Panc1 (cell line): ENCODE measurements around the gene GUCD1. TPM values are rescaled to one million over a fixed set of nuclear protein-coding genes. Genes with fewer than 3 reads are reported as not detected.
"Not testable (repeated sequence)": the region's sequence is repeated elsewhere in the genome, so short reads cannot be mapped to it uniquely, and the experiment has no call there.

ENCODE experiments used
- ATAC-seq: fragments of 200-7000 bp; cut with Tn5 transposase; 2 replicates; pipeline ENCODE4 v1.9.1; 2020; ENCODE audit warnings: mild to moderate bottlenecking, moderate library complexity
- BruUV-seq: library from RNA; stranded (reverse); fragments of 400-500 nt; replicated peaks from 2 replicates; lab custom pipeline; 2021; lab: Mats Ljungman, UMichigan
- CTCF ChIA-PET: fragments of 300-600 bp; sonication (Branson Sonifier 250); formaldehyde crosslinking; loops from one replicate; lab custom pipeline; 2022; ENCODE audit warnings: antibody characterized with exemption; lab: Charles Lee
- POLR2A ChIA-PET: fragments of 300-600 bp; sonication (Branson Sonifier 250); formaldehyde crosslinking; loops from one replicate; lab custom pipeline; 2022; ENCODE audit warnings: antibody characterized with exemption; lab: Charles Lee
- DNase-seq: peaks from one replicate; pipeline ENCODE4 v3.0.0-alpha.2; 2010; ENCODE audit warnings: low read depth, low spot score
- H3K27ac ChIP-seq: 2 replicates; pipeline ENCODE4 v1.5.1; 2011; ENCODE audit warnings: mild to moderate bottlenecking, low read length, inconsistent platforms
- H3K27me3 ChIP-seq: fragments of 200-500 bp; sonication (Bioruptor generic); 2 replicates; pipeline ENCODE4 v1.6.0; 2014; ENCODE audit warnings: low read length, inconsistent platforms; ENCODE audit not compliant: control insufficient read depth, insufficient read depth
- H3K36me3 ChIP-seq: fragments of 200-500 bp; sonication (Bioruptor generic); 2 replicates; pipeline ENCODE4 v1.5.1; 2014; ENCODE audit warnings: inconsistent platforms, mild to moderate bottlenecking, low read length, moderate library complexity; ENCODE audit not compliant: control insufficient read depth, insufficient read depth
- H3K4me1 ChIP-seq: 2 replicates; pipeline ENCODE4 v1.5.1; 2011; ENCODE audit warnings: inconsistent platforms, mild to moderate bottlenecking, low read length, moderate library complexity; ENCODE audit not compliant: control insufficient read depth, insufficient read depth
- H3K4me3 ChIP-seq, 2 experiments: 2 replicates each; pipeline ENCODE4 v1.5.1; 2011 to 2012; ENCODE audit warnings: low read depth in 2 of 2, low read length in 2 of 2, mild to moderate bottlenecking in 2 of 2, inconsistent platforms in 1 of 2, moderate library complexity in 1 of 2
- H3K9me3 ChIP-seq: fragments of 200-500 bp; sonication (Bioruptor generic); 2 replicates; pipeline ENCODE4 v1.5.1; 2014; ENCODE audit warnings: low read depth, mild to moderate bottlenecking, inconsistent platforms, low read length, moderate library complexity; ENCODE audit not compliant: control insufficient read depth, insufficient read depth
- POLR2AphosphoS5 ChIP-seq: IDR thresholded peaks from 2 replicates; pipeline ENCODE4 v1.6.1; 2012; ENCODE audit warnings: mild to moderate bottlenecking, low read depth, low read length, moderate library complexity
- SIN3A ChIP-seq: IDR thresholded peaks from 2 replicates; pipeline ENCODE4 v1.6.1; 2012; ENCODE audit warnings: low read depth, mild to moderate bottlenecking, low read length, moderate library complexity, borderline replicate concordance; ENCODE audit not compliant: insufficient read depth
- TCF7L2 ChIP-seq: IDR thresholded peaks from 2 replicates; pipeline ENCODE4 v1.6.1; 2011; ENCODE audit warnings: mild to moderate bottlenecking, low read depth, low read length, inconsistent platforms
- in situ Hi-C: cut with HindIII; loops from 2 replicates; pipeline ENCODE4 v1.10.0; 2016; ENCODE audit warnings: low sequenced_read_pairs, low pct_unique_long_range_greater_than_20kb
- intact Hi-C: fragments of 100-400 bp; cut with micrococcal nuclease; formaldehyde crosslinking; loops from one replicate; pipeline ENCODE4 v1.10.0; 2022; ENCODE audit not compliant: unreplicated experiment
- total RNA-seq: library from RNA; stranded (reverse); gene quantifications from one replicate; pipeline ENCODE4 v1.2.1, GENCODE V29; 2021; ENCODE audit not compliant: unreplicated experiment
- TF ChIP-seq, protein P1 (sequence below): fragments of 450-650 bp; IDR thresholded peaks from 2 replicates; pipeline ENCODE4 v1.5.1; 2017; ENCODE audit warnings: mild to moderate bottlenecking
- TF ChIP-seq, protein P2 (sequence below), 2 experiments: IDR thresholded peaks; 2 replicates each; pipeline ENCODE4 v1.6.1; 2011 to 2012; ENCODE audit warnings: low read depth in 2 of 2, control low read depth in 1 of 2, low read length in 1 of 2, mild to moderate bottlenecking in 1 of 2, moderate library complexity in 1 of 2; ENCODE audit not compliant: insufficient read depth in 1 of 2

GUCD1 gene
- total RNA-seq, 1 experiment from 2014 or later, result 97.7 TPM

DNA sequence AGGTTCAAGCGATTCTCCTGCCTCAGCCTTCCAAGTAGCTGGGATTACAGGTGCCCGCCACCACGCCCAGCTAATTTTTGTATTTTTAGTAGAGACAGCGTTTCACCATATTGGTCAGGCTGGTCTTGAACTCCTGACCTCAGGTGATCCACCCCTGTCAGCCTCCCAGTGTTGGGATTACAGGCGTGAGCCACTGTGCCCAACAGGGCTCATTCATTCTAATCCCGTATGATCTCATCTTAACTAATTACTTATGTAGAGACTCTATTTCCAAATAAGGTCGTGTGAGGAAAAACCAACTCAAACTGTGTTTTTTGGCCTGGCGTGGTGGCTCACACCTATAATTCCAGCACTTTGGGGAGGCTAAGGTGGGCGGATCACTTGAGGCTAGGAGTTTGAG is 42.1 kb upstream of the GUCD1 start:
- H3K9me3 ChIP-seq, BruUV-seq, ATAC-seq, H3K4me1 ChIP-seq, intact Hi-C loops, DNase-seq, H3K36me3 ChIP-seq, H3K27me3 ChIP-seq, POLR2A ChIA-PET, H3K4me3 ChIP-seq, in situ Hi-C loops, H3K27ac ChIP-seq: not testable (repeated sequence)
- CTCF ChIA-PET, result interaction anchor here (0.7 kb wide), 1 partner anchor 390 kb away, joined by 5 read pairs; no protein-coding TSS in a partner anchor

DNA sequence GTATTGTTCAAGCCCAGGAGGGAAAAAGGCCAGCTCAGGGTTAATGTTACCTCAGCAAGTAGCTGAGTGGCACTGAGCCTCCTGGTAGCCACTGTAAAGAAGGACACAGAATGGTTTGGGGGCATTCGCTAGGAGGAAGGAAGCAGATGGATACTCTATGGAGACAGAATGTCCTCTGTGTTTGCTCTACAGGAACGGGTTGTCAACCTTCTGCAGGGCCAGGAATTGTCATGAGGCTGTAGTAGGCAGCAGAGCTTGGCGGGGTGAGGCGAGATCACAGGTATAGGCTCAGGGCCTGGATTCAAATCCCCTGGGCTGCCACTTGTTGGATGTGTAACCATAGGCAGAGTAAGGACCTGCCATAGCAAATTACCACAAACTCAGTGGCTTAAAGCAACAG is 40.9 kb upstream of the GUCD1 start:
- CTCF ChIA-PET, result no interaction called here
- POLR2A ChIA-PET, result no interaction called here
- no peaks in the 10 kb centered on the region for H3K27me3 ChIP-seq
- H3K27ac ChIP-seq, result no peak overlapping the region
- no peaks in the 10 kb centered on the region for H3K36me3 ChIP-seq
- no peaks in the 10 kb centered on the region for H3K9me3 ChIP-seq
- intact Hi-C loops (no loop called here), in situ Hi-C loops (no loop called here)
- no peak for DNase-seq
- BruUV-seq, result no TSS peak
- H3K4me3 ChIP-seq, result no peak overlapping the region
- TF ChIP-seq TCF7L2 (no peak), POLR2AphosphoS5 (no peak), SIN3A (no peak)
- TF ChIP-seq, protein P1, sequence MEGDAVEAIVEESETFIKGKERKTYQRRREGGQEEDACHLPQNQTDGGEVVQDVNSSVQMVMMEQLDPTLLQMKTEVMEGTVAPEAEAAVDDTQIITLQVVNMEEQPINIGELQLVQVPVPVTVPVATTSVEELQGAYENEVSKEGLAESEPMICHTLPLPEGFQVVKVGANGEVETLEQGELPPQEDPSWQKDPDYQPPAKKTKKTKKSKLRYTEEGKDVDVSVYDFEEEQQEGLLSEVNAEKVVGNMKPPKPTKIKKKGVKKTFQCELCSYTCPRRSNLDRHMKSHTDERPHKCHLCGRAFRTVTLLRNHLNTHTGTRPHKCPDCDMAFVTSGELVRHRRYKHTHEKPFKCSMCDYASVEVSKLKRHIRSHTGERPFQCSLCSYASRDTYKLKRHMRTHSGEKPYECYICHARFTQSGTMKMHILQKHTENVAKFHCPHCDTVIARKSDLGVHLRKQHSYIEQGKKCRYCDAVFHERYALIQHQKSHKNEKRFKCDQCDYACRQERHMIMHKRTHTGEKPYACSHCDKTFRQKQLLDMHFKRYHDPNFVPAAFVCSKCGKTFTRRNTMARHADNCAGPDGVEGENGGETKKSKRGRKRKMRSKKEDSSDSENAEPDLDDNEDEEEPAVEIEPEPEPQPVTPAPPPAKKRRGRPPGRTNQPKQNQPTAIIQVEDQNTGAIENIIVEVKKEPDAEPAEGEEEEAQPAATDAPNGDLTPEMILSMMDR, result no peak
- TF ChIP-seq, protein P2, sequence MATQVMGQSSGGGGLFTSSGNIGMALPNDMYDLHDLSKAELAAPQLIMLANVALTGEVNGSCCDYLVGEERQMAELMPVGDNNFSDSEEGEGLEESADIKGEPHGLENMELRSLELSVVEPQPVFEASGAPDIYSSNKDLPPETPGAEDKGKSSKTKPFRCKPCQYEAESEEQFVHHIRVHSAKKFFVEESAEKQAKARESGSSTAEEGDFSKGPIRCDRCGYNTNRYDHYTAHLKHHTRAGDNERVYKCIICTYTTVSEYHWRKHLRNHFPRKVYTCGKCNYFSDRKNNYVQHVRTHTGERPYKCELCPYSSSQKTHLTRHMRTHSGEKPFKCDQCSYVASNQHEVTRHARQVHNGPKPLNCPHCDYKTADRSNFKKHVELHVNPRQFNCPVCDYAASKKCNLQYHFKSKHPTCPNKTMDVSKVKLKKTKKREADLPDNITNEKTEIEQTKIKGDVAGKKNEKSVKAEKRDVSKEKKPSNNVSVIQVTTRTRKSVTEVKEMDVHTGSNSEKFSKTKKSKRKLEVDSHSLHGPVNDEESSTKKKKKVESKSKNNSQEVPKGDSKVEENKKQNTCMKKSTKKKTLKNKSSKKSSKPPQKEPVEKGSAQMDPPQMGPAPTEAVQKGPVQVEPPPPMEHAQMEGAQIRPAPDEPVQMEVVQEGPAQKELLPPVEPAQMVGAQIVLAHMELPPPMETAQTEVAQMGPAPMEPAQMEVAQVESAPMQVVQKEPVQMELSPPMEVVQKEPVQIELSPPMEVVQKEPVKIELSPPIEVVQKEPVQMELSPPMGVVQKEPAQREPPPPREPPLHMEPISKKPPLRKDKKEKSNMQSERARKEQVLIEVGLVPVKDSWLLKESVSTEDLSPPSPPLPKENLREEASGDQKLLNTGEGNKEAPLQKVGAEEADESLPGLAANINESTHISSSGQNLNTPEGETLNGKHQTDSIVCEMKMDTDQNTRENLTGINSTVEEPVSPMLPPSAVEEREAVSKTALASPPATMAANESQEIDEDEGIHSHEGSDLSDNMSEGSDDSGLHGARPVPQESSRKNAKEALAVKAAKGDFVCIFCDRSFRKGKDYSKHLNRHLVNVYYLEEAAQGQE (IDR thresholded peaks at IDR 0.05; ENCODE audit: insufficient read depth in 1 of 2, low read depth in 2 of 2, low read length in 1 of 2), result no peak
- H3K4me1 ChIP-seq, result peaks cover 4% of the 10 kb centered on the region; the same call in 1 of the 2 replicates
- ATAC-seq, result no peak

DNA sequence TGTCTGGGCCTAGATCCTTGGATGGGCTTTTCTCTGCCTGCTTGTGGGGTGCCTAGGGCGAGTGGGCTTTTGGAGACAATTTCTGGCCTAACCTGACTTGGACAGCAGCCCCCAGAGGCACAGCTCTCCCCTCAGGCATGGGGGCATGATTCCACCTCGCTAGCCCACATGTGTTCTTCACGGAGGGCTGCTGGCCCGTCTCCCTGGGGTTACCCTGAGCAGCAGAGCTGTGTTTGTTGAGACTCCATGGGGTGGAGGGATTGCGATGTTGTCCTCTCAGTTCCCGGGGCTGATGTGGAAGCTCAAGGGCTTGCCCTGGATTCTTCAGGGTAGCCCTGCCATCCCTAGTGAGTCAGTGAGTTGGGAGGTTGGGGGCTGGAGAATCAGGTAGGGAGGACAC is 40.3 kb upstream of the GUCD1 start:
- BruUV-seq, result no TSS peak
- TF ChIP-seq TCF7L2 (no peak), POLR2AphosphoS5 (no peak), SIN3A (no peak)

More for the DNA sequence above, 40.3 kb upstream of the GUCD1 start:
- Histone ChIP-seq H3K4me1 (peaks cover 4% of the 10 kb centered on the region; the same call in 1 of the 2 replicates), H3K27ac (no peak overlapping the region), H3K4me3 (no peak overlapping the region), H3K36me3 (no peaks in the 10 kb centered on the region), H3K27me3 (no peaks in the 10 kb centered on the region), H3K9me3 (no peaks in the 10 kb centered on the region)
- POLR2A ChIA-PET, result interaction anchor here (0.6 kb wide), 1 partner anchor 147 kb away, joined by 8 read pairs; no protein-coding TSS in a partner anchor
- intact Hi-C loops (no loop called here), in situ Hi-C loops (no loop called here)
- CTCF ChIA-PET, result no interaction called here
- DNase-seq, result no peak
- no peak for ATAC-seq
